Activated CD4-positive, alpha-beta T cell treated with anti-CD3 and anti-CD28 coated beads, Interleukin-2, amount 50 U/mL, for 48 hours (primary cell): ENCODE measurements around the gene MRPL57.
"Not testable (repeated sequence)": the region's sequence is repeated elsewhere in the genome, so short reads cannot be mapped to it uniquely, and the experiment has no call there.

Experiments used
- DNase-seq, 2 experiments: peaks; one replicate each; pipeline ENCODE4 v3.0.0-alpha.2; 2020

Gene MRPL57

DNA sequence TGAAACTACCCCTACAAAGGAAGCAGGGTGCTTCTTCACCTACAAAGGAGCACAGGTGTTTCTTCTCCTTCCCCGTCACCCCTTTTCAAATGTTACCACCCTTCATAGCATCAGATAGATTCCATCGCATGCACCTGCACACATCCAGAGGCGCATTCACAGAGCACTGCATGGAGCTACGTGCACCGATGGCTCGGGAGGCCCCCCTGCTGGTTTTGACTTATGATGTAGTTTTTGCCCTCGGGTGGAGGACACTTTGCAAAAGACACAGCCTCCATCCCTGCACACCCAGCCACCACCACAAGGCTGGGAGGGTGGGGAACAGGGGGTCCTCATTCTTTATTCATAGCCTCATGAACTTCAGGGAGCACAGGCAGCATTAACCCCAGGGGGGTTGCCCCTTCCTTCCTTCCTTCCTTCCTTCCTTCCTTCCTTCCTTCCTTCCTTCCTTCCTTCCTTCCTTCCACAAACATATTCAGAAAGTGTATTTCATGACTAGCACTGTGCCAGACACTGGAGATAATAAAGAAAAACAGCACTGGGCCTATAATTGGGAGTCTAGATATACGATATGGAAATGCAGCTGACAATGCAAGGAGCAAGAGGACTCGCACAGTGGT lies 21.3 kb downstream of the MRPL57 start:
- not testable (repeated sequence) for DNase-seq

GRCh38 chr13:21198391-21198790 lies 21.9 kb downstream of the MRPL57 start:
- DNase-seq = not testable (repeated sequence)

DNA sequence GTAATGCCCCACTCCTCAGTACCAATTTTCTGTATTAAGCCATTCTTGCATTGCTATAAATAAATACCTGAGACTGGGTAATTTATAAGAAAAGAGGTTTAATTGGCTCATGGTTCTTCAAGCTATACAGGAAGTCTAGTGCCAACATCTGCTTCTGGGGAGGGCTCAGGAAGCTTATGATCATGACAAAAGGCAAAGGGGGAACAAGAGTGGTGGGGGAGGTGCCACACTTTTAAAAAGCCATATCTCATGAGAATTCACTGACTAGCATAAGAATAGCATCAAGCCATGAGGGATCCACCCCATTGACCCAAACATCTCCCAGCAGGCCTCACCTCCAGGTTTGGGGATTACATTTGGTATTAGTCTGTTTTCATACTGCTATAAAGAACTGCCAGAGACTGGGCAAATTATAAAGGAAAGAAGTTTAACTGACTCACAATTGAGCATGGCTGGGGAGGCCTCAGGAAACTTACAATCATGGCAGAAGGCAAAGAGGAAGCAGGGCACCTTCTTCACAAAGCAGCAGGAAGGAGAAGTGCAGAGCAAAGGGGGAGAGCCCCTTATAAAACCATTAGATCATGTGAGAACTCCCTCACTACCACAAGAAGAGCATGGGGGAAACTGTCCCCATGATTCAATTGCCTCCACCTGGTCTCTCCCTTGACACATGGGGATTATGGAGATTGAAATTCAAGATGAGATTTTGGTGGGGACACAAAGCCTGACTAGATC lies 25.2 kb downstream of the MRPL57 start:
- not testable (repeated sequence) for DNase-seq

- DNase-seq = no peak
Observed at GRCh38 chr13:21202767-21203531, 26.5 kb downstream of the MRPL57 start.

GRCh38 chr13:21208652-21209154 lies 32.2 kb downstream of the MRPL57 start:
- no peak for DNase-seq

DNA sequence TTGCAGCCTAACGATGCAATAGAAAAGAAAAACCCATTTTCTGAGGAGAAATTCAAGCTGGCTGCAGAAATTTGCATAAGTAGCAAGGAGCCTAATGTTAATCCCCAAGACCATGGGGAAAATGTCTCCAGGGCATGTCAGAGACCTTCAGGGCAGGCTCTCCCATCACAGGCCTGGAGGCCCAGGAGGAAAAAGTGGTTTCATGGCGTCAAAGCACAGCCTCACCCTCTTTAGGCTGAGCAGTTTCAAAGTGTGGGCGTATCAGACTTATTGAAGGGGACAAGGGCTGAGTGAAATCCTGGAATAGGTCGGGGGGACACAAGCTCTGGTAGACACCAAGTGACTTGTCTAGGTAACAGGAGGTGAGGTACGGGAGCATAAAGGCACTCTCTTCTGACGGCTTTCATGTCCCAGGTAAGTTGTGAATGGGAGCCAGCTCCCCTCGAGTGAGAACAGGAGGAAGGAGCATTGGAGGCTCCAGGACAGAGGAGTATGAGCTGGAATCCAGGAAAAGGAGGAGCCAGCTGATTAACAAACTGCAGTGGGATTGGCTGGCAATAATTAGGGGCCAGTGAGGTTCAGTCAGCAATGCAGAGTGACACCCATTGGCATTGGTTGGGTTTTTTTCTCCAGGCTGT lies 35.8 kb downstream of the MRPL57 start:
- DNase-seq = no peak

GRCh38 chr13:21215419-21215818 lies 39.0 kb downstream of the MRPL57 start:
- DNase-seq = not testable (repeated sequence)

DNA sequence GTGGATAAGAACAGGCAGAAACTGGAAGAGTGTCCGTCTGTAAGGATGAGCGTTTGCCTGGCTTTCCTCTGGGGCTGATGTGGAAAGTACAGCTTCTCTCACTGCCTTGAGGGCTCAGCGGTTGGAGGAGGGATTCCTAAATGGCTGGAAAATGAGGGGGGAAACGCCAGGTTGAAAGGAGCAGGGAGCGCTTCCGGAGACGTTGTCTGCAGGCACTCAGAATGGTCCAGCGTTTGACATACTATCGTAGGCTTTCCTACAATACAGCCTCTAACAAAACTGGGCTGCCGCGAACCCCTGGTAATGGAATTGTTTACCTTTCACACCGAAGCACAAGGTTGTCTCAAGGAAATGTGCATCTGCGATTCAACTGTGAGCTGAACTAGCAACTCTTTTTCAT lies 39.9 kb downstream of the MRPL57 start:
- DNase-seq = no peak

DNA sequence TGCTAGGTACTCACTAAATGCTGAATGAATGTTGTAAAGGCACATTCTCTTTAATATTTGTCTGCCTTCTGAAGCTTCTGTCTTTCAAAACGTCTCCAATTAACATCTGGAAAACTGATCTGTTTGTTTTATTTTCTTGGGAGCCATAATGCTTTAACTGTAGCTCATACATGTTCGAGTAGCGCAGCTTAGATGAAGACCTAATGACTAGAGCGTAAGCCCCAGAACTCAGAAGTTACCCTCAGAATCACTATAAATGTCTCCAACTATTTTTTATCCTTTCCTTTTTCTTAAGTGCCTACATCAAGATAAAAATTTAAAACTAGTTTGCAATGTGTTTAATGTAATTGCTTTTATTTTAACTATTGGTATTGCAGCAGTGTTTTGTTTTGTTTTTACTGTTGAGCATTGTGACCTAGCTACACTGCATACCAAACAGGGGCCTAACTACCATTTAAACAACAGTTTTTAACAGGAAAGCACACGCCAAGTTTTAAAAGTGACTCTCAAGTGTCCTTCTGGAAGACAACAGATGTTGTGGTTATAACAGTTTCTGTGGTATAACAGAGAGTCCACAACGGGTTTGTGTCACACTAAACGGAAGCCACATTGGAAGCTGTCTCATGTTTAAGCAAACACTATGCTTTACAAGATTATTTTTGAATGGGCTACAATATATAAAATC lies 42.0 kb downstream of the MRPL57 start:
- DNase-seq = no peak

DNA sequence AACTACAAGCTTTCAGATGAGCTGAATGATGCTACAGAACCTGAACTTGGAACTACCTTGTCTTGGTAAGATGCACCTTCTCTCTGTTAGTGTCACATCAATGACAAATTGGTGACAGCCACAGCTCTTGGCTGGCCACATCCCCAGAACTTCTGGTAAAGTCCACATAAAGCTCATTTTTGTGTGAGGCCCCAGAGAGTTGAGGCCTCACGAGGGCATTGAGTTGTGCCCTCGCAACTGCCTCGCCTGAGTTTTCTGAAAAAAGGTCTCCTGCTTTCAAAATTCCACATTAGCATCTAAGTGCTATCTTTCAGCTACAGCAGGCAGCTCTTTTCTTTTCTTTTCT lies 42.6 kb downstream of the MRPL57 start:
- DNase-seq = no peak

DNA sequence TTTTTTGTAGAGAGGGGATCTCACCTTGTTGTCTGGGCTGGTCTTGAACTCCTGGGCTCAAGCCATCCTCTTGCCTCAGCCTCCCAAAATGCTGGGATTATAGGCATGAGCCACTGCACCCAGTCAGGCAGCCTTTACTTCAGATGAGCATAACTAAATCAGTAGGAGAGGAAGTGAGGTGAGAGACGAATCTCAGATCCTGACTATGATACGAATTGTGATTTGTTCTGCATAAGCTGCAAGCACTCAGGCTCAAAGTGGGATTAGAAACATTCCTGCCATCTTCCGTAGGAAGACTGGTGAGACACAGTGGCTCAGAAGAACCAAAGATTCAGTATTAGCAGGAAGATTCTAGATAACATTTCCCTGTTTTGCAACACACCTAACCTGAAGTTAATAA lies 43.3 kb downstream of the MRPL57 start:
- not testable (repeated sequence) for DNase-seq

- DNase-seq = no peak
Observed at GRCh38 chr13:21221268-21221667, 44.8 kb downstream of the MRPL57 start.

DNA sequence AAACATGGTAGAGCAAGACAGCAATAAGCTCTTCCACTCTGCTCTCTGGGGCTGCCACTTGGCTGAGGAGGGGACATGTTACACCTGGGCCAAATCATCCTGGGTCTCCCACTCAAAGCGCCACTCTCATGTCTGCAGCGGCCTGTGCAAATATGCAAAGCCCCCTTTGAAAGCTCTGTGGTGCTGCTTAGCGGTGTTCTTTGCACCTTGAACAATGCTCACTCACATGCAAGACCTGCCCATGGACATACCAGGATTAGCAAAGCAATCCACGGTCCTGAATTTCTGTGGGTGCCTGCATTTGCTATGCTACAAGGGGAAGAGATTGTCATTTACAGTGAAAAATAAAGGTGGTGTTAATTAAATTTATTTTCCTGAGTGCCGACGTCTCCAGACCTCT lies 48.6 kb downstream of the MRPL57 start:
- DNase-seq = no peak

- no peak for DNase-seq
Observed at GRCh38 chr13:21225841-21226581, 49.6 kb downstream of the MRPL57 start.

DNA sequence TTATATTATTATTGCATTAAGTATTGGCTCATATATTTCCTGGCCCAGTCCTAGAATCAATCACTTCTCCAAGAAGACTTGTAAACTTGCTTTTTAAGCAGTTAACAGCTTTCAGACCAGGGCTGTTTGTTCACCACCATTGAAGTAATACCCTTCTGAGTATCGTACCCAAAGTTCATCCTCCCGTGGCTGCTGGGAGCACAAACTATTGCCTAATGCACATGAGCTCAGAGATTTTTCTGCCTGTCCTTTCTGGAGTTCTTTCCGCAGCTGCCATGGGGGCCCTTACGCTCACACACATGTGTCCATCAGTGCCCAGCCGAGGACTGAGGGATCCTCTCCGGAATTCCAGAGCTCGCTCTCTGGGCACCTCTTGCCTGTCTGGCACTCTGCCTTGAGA lies 51.5 kb downstream of the MRPL57 start:
- no peak for DNase-seq
